Measurements from ENCODE around the gene BCAR1.

DNA sequence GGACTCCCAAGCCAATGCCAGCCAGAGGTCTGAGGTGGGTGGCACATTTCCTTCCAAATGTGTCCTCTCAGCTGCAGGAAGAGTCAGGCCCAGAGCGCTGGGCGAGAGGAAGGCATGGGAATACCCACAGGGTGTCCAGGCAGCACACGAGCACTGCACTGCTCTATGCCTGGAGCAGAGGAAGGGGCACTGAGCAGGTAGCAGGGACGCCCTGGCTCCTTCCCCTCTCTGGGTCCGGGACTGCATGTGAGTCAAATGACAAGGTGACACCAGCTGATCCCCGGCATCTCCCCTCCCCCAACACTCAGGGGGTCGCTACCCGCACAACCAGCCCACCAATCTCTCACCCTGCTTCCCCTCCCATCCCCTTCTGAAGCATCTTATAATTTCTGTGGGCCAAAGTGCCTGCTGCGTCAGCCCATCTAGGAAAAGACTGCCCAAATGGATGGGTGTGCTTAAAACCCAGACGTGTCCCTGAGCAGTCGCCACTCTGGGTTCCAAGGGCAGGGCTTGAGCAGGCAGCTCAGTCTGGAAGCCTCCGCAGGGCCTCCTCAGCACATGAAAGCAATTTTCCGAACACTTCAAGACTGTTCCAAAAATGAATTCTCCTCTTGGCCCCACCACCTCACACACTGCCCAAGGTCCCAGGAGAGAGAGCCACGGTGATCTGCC is 12.0 kb upstream of the BCAR1 start:
- TF ChIP-seq, protein P1, sequence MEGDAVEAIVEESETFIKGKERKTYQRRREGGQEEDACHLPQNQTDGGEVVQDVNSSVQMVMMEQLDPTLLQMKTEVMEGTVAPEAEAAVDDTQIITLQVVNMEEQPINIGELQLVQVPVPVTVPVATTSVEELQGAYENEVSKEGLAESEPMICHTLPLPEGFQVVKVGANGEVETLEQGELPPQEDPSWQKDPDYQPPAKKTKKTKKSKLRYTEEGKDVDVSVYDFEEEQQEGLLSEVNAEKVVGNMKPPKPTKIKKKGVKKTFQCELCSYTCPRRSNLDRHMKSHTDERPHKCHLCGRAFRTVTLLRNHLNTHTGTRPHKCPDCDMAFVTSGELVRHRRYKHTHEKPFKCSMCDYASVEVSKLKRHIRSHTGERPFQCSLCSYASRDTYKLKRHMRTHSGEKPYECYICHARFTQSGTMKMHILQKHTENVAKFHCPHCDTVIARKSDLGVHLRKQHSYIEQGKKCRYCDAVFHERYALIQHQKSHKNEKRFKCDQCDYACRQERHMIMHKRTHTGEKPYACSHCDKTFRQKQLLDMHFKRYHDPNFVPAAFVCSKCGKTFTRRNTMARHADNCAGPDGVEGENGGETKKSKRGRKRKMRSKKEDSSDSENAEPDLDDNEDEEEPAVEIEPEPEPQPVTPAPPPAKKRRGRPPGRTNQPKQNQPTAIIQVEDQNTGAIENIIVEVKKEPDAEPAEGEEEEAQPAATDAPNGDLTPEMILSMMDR (conservative IDR thresholded peaks at IDR 0.05; ENCODE audit: low read depth in 2 of 2), result no peak
- TF ChIP-seq, protein P2, sequence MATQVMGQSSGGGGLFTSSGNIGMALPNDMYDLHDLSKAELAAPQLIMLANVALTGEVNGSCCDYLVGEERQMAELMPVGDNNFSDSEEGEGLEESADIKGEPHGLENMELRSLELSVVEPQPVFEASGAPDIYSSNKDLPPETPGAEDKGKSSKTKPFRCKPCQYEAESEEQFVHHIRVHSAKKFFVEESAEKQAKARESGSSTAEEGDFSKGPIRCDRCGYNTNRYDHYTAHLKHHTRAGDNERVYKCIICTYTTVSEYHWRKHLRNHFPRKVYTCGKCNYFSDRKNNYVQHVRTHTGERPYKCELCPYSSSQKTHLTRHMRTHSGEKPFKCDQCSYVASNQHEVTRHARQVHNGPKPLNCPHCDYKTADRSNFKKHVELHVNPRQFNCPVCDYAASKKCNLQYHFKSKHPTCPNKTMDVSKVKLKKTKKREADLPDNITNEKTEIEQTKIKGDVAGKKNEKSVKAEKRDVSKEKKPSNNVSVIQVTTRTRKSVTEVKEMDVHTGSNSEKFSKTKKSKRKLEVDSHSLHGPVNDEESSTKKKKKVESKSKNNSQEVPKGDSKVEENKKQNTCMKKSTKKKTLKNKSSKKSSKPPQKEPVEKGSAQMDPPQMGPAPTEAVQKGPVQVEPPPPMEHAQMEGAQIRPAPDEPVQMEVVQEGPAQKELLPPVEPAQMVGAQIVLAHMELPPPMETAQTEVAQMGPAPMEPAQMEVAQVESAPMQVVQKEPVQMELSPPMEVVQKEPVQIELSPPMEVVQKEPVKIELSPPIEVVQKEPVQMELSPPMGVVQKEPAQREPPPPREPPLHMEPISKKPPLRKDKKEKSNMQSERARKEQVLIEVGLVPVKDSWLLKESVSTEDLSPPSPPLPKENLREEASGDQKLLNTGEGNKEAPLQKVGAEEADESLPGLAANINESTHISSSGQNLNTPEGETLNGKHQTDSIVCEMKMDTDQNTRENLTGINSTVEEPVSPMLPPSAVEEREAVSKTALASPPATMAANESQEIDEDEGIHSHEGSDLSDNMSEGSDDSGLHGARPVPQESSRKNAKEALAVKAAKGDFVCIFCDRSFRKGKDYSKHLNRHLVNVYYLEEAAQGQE (IDR thresholded peaks at IDR 0.05; ENCODE audit: unreplicated experiment), result no peak
- TF ChIP-seq EZH2 (IDR thresholded peaks at IDR 0.05; ENCODE audit: low read depth, unreplicated experiment), result no peak
- TF ChIP-seq, protein P3, sequence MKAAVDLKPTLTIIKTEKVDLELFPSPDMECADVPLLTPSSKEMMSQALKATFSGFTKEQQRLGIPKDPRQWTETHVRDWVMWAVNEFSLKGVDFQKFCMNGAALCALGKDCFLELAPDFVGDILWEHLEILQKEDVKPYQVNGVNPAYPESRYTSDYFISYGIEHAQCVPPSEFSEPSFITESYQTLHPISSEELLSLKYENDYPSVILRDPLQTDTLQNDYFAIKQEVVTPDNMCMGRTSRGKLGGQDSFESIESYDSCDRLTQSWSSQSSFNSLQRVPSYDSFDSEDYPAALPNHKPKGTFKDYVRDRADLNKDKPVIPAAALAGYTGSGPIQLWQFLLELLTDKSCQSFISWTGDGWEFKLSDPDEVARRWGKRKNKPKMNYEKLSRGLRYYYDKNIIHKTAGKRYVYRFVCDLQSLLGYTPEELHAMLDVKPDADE (IDR thresholded peaks at IDR 0.05), result no peak
- TF ChIP-seq POLR2AphosphoS5 (IDR thresholded peaks at IDR 0.05; ENCODE audit: low read depth), result no peak
- no peak for TF ChIP-seq NANOG (IDR thresholded peaks at IDR 0.05; ENCODE audit: borderline replicate concordance)
- no peak for TF ChIP-seq EZH2phosphoT487 (IDR thresholded peaks at IDR 0.05; ENCODE audit: unreplicated experiment)
- no peak for TF ChIP-seq STAT1 (IDR thresholded peaks at IDR 0.05; ENCODE audit: unreplicated experiment)
- TF ChIP-seq ZNF114 (CRISPR knock-in tag; IDR thresholded peaks at IDR 0.05), result no peak
- no peak for TF ChIP-seq CREB1 (CRISPR knock-in tag; IDR thresholded peaks at IDR 0.05; ENCODE audit: low read depth)
- TF ChIP-seq JUNB (IDR thresholded peaks at IDR 0.05; ENCODE audit: unreplicated experiment), result no peak
- TF ChIP-seq, protein P4, sequence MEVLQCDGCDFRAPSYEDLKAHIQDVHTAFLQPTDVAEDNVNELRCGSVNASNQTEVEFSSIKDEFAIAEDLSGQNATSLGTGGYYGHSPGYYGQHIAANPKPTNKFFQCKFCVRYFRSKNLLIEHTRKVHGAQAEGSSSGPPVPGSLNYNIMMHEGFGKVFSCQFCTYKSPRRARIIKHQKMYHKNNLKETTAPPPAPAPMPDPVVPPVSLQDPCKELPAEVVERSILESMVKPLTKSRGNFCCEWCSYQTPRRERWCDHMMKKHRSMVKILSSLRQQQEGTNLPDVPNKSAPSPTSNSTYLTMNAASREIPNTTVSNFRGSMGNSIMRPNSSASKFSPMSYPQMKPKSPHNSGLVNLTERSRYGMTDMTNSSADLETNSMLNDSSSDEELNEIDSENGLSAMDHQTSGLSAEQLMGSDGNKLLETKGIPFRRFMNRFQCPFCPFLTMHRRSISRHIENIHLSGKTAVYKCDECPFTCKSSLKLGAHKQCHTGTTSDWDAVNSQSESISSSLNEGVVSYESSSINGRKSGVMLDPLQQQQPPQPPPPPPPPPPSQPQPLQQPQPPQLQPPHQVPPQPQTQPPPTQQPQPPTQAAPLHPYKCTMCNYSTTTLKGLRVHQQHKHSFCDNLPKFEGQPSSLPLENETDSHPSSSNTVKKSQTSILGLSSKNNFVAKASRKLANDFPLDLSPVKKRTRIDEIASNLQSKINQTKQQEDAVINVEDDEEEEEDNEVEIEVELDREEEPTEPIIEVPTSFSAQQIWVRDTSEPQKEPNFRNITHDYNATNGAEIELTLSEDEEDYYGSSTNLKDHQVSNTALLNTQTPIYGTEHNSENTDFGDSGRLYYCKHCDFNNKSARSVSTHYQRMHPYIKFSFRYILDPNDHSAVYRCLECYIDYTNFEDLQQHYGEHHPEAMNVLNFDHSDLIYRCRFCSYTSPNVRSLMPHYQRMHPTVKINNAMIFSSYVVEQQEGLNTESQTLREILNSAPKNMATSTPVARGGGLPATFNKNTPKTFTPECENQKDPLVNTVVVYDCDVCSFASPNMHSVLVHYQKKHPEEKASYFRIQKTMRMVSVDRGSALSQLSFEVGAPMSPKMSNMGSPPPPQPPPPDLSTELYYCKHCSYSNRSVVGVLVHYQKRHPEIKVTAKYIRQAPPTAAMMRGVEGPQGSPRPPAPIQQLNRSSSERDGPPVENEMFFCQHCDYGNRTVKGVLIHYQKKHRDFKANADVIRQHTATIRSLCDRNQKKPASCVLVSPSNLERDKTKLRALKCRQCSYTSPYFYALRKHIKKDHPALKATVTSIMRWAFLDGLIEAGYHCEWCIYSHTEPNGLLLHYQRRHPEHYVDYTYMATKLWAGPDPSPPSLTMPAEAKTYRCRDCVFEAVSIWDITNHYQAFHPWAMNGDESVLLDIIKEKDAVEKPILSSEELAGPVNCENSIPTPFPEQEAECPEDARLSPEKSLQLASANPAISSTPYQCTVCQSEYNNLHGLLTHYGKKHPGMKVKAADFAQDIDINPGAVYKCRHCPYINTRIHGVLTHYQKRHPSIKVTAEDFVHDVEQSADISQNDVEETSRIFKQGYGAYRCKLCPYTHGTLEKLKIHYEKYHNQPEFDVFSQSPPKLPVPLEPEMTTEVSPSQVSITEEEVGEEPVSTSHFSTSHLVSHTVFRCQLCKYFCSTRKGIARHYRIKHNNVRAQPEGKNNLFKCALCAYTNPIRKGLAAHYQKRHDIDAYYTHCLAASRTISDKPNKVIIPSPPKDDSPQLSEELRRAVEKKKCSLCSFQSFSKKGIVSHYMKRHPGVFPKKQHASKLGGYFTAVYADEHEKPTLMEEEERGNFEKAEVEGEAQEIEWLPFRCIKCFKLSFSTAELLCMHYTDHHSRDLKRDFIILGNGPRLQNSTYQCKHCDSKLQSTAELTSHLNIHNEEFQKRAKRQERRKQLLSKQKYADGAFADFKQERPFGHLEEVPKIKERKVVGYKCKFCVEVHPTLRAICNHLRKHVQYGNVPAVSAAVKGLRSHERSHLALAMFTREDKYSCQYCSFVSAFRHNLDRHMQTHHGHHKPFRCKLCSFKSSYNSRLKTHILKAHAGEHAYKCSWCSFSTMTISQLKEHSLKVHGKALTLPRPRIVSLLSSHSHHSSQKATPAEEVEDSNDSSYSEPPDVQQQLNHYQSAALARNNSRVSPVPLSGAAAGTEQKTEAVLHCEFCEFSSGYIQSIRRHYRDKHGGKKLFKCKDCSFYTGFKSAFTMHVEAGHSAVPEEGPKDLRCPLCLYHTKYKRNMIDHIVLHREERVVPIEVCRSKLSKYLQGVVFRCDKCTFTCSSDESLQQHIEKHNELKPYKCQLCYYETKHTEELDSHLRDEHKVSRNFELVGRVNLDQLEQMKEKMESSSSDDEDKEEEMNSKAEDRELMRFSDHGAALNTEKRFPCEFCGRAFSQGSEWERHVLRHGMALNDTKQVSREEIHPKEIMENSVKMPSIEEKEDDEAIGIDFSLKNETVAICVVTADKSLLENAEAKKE (CRISPR knock-in tag; IDR thresholded peaks at IDR 0.05), result no peak
- no peak for TF ChIP-seq ZNF331 (CRISPR knock-in tag; IDR thresholded peaks at IDR 0.05; ENCODE audit: low read depth)
